NT2/D1 (cell line): ENCODE measurements around the gene TXLNG.

Source experiments
- YY1 ChIP-seq: IDR thresholded peaks from 2 replicates; pipeline ENCODE4 v1.6.1; 2011; ENCODE audit not compliant: insufficient read length, insufficient read depth
- ZNF274 ChIP-seq: IDR thresholded peaks from 2 replicates; pipeline ENCODE4 v1.6.1; 2011; ENCODE audit warnings: mild to moderate bottlenecking, low read depth, low read length

- no peak for TF ChIP-seq ZNF274
- no peak for TF ChIP-seq YY1
Observed at GRCh38 chrX:16839852-16840460, 53.7 kb downstream of the TXLNG start.
